ENCODE results near the gene ENAH.

The ENAH gene

DNA sequence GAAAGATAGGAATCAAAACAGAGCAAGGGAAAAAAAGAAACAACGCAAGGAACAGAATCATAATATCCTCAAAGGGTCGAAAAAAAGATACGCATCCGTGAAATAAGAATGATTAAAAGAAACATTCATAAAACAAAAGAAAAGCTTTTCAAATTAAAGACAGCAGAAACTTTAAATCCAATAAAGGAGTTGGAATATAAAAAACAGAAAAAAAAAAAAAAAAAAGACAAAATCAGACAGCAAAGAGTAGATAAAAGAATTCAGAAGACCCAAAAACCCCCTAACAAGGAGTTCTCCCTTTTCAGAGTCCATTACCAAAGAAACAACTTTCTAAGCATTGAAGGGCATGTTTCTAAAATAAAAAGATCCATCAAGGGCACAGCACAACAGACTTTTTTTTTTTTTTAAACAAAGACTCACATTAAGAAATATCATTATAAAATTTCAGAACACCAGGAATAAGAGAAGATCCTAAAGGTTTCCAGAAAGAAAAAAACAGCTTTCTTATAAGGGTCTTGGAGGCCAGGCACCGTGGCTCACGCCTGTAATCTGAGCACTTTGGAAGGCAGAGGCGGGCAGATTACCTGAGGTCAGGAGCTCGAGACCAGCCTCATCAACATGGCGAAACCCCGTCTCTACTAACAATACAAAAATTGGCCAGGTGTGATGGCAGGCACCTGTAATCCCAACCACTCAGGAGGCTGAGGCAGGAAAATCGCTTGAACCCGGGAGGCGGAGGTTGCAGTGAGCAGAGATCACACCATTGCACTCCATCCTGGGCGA is 44.7 kb downstream of the ENAH start:
- no peak for DNase-seq

- DNase-seq = no peak
Observed at GRCh38 chr1:225607355-225607754, 45.6 kb downstream of the ENAH start.

- no peak for DNase-seq
Observed at GRCh38 chr1:225603538-225604354, 49.2 kb downstream of the ENAH start.

GRCh38 chr1:225602590-225603206 is 50.2 kb downstream of the ENAH start:
- DNase-seq = no peak

DNA sequence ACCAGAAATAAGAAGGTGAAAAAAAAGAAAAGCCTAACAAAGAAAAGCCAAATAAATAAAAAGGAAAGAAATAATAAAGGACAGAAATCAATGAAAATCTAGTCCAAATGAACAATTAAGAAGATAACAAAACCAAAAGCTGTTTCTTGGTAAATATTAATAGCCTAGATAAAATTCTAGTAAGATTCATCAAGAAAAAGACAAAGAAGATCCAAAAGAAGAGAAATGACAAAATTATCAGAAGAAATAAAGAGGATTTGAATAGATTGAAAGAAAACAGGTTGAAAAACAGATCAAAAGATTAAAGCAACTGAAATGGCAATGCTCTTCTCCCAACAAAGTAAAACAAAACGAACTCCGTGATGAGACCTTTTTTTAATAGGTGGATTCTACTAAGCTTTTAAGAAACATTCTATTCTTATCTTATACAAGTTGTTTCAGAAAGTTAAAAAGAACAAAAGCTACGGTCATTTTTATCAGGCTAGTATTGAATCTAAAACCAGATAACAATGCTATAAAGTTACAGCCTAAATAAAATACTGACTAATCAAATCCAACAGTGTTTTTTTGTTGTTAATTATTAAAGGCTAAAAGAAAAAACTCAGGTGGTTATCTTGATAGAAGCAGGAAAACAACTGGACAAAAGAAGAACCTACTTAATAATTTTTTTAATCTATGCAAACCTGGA is 50.9 kb downstream of the ENAH start:
- DNase-seq = no peak

DNA sequence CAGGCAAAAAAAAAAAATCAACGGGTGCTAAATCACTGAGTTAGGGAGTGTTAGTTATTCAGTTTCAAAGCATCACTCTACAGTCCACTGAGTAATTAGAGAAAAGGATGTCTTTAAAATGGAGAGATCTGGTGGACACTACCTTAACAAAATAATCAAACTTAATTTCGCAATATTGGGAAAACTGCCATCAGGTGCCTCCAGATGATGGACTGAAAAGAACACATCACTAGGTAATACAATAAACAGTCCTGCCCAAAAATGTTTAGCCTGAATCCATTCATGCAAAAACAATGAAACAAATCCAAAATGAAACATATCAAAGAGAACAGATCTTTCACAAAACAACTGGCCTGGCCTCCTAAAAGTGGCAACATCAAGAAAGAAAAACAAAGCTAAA is 54.1 kb downstream of the ENAH start:
- DNase-seq = no peak

DNA sequence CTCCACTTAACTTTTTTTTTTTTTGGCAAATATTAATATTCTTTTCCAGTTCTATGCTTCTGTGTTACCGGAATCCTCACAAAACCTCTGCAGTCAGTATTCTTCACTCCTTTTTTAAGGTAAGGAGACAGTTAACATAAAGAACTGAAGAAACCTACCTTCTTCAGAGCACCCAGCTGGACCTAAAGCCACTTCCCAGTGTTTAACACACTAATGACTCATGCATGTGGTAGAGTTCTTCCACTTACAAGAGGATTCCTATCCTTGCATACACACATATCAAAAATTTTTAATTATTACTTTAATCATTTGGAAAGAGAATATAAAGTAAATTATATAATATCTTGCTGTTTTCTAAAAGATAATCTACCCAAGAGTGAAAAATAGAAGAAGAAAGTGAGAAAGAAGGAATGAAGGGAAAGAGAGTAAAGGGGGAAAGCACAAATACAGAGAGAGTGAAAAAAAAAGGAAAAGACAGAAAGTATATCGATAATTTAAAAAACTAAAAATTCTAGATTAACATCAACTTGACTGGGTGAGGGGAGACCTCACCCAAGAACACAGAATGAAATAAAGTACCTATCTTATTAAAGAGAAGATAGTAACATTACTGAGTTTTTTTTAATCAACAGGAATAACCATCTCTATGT is 54.9 kb downstream of the ENAH start:
- DNase-seq = no peak

- DNase-seq = no peak
Observed at GRCh38 chr1:225596736-225597135, 56.2 kb downstream of the ENAH start.

DNA sequence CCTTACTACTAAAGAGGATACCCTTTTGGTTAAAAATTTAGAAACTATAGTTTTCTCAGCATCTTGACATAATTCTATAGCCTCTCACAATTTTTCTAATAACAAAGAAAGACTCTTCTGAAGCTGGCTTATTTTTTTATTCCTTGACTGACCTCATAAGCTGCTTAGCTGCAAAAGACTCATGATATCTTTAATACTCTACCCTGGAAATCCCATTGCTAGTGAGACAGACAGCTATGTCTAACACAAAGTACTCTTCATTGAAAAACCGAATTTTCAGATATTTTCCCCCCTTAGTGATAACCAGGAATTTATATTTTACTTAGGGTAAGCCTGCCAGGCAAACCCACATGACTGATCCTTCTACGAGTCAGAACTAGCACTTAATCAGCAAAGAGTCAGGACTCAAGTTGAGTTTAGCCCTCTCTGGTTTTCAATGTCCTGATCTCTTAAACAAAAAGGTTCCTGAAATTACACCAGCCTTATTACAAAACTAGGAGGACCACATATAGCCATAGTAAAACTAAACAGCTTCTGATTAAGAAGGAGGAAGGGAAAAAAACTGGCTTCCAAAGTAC is 56.9 kb downstream of the ENAH start:
- no peak for DNase-seq

GRCh38 chr1:225595452-225595851 is 57.5 kb downstream of the ENAH start:
- no peak for DNase-seq

GRCh38 chr1:225593414-225593813 is 59.5 kb downstream of the ENAH start:
- no peak for DNase-seq

DNA sequence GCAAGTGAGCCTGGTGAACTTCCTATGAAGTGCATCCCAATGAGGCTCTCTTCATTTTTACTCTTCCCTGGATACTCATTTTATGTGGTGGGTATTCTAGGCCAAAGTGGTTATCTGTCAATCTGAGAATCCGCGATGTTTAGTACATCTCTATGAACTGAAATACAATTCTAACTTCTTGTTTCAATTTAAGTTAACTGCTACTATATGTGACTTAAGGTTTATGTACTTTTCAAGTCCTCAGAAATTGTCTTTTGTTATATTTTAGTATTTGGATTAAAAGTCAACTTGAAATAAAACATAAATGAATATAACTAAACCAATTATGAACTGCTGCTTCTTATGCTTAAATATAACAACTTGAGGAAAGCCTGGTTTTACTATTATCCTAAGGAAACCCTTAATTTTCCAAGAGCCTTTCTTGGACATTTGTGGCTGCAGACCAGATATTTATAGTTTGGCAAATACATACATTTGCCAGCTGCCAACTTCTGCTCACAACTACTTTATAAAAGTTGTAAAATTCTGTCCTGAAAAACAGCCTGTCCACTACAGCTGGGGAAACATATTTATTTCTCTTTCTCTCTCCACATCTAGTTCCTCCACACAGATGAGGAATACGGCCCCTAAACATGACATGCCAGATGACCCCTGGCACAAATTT is 60.4 kb downstream of the ENAH start:
- DNase-seq = no peak

- DNase-seq = no peak
Observed at GRCh38 chr1:225587310-225587709, 65.6 kb downstream of the ENAH start.

DNA sequence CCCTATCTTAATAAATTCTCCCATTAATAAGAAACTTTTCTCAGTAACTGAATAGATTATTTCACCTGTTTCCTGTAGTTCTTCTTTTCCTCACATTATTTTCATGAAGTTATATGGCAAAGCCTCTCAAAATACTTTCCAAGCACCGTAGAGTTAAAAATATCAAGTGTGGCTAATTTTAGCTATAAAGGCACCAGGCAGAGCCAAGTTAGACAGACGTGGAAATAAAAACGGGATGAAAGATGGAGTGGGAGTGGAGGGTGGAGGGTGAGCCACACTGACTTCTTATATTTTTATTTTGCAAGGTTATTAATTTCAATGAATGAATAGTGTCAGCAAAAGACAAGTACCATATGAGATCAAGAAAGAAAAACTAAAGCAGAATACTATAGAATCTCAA is 71.7 kb downstream of the ENAH start:
- no peak for DNase-seq

- DNase-seq = no peak
Observed at GRCh38 chr1:225580238-225581099, 72.5 kb downstream of the ENAH start.

GRCh38 chr1:225578251-225578977 is 74.5 kb downstream of the ENAH start:
- no peak for DNase-seq

DNA sequence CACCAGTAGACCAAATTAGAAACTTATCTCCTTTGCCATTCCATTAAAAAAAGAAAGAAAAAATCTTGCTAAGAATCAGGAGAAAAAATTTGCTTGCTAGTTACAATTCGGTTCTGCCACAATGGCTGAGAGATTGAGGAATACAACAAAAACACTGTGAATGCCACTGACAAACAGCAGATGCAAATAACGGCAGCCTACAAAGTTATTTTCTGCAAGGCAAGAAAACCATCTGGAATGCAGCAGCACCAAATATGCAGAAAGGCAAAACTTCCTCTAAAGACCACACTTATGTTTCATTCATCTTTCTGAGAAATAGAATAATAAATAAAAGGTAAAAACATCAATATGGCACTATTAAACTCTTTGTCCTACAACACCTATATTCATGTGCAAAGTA is 75.7 kb downstream of the ENAH start:
- DNase-seq = no peak

DNA sequence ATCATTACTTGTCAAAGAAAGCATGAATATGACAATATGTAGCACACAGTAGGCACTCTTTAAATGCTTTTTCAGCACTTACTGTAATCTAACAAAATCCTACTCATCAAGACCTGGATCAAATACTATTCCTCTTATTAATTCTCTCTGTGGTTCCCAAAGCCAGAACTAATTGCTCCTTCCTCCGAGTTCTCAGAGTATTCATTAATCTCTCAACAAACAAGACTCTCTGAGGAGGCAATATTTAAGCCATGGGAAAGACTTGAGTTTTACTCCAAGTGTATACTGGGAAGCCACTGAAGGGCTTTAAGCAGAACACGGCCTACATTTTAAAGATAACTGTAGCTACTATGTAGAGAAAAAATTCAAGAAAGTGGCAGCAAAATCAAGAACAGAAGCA is 79.7 kb downstream of the ENAH start:
- no peak for DNase-seq

DNA sequence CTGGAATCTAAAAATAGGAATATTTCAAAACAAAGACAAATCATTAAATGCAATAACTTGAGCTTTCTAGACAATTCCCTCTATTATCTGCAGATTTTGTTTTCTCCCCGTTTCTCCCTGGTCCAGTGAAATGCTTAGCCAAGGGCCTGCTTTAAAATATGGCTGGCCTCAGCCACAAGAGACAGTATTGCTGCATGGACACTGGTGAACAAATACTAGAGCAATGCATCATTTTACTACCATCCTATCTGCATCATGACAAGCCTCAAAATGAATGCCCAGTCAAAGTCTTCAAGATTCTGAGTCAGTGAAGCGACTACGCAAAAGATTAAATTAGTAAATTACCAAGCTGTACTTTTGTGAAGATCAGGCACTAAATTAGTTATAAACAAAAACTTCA is 80.5 kb downstream of the ENAH start:
- DNase-seq = no peak
